Glomerular visceral epithelial cell (primary cell): ENCODE measurements around the gene PCK2.

Source experiments
- DNase-seq: peaks from one replicate; pipeline ENCODE4 v3.0.0-alpha.2; 2016; ENCODE audit errors: extremely low spot score

Gene PCK2

DNA sequence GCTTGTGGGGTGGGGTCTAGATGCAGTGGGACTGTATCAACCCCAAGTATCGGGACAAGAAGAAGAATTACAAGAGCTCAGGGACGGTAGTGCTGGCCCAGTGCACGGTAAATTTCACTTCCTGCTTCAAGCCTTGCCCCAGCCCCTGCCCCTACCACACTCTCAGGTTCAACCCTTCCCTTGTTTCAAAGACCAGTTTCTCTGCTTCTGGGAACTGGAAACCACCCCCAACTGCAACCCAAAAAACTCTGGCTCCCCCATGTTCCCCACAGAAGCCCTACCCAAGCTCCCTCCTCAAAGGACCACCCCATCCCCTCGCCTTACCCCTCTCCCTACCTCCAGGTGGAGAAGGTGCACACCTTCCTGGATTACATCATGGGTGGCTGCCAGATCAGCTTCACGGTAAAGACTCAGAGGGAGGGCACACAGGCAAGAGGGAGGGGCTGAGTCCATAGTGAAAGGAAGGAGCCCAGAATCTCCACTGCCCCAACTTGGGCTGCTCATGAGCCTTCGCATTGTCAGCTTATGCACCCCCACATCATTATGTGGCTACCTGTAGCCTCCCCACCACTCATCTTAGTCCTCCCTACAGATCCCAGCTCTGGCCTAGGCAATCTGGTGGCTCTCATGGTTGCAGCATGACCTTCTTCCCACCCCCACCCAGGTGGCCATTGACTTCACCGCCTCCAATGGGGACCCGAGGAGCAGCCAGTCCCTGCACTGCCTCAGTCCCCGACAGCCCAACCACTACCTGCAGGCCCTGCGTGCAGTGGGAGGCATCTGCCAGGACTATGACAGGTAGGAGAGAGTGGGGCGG lies 18.4 kb upstream of the PCK2 start:
- DNase-seq: no peak

DNA sequence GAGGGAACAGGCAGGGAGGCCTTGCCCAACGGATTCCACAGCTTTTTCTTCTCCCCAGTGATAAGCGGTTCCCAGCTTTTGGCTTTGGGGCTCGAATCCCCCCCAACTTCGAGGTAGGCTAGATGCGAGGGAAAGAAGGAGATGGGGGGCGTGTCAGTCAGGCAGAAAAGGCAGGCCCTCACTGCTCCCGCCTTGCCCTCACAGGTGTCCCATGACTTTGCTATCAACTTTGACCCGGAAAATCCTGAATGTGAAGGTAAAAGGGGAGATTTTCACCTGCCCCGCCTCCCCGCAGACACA lies 17.9 kb upstream of the PCK2 start:
- no peak for DNase-seq

DNA sequence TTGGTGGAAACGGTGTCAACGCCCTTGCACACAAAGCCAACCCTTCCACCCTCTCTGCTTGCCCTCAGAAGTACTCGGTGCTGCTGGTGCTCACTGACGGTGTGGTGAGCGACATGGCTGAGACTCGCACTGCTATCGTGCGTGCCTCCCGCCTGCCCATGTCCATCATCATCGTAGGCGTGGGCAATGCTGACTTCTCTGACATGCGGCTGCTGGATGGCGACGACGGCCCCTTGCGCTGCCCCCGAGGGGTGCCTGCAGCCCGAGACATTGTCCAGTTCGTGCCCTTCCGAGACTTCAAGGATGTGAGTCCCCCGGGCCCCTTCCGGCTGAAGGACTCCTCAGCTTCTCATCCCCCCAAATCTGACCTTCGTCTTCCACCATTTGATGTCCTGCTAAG lies 17.0 kb upstream of the PCK2 start:
- DNase-seq: no peak

DNA sequence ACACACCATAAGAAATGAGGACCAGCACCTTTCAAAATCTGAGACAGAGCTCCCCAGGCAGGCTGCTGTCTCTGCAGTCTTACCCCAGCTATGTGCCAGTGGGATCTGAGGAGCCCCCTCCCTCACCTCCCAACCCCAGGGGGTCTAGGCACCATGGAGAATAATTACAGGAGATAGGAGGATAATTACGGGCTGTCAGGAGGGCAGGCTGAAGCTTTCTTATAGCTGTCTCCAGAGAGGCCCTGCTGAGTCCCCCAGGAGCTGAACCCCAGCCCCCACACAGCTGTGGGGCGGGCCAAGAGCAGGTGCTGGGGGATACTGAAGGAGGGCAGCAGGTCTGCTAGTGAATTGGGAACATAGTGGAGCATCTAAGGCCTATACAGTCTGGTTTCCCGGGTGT lies 16.0 kb upstream of the PCK2 start:
- DNase-seq: no peak

DNA sequence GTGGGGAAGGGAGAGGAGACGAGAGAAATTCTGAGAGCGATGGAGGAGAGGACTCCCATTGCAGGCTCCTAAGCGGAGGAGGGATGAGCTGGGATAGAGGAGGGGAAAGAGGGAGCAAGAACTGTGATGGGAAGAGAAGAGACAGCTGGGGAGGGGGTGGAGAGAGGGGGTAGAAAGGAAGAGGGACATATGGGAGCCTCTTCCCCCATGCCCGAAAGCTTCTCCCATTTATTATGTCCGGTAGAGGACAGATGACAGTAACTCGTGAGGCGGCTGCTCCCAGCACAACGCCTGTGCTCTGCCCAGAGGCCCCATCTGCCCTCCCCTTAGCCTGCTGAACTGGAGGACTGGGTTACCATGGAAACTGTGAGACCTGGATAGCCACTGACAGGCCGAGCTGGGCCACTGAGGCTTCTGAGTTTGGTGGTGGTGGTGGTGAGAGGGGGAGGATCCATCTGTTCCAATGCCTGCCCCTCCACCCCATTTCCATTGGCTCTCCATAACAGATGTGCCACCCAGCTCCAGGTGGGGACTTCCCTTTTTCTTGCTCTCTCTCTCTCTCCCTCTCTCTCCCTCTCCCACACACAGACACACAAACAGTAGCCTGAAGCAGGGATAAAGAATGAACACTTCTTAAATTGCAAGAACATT lies 14.5 kb upstream of the PCK2 start:
- DNase-seq: no peak

DNA sequence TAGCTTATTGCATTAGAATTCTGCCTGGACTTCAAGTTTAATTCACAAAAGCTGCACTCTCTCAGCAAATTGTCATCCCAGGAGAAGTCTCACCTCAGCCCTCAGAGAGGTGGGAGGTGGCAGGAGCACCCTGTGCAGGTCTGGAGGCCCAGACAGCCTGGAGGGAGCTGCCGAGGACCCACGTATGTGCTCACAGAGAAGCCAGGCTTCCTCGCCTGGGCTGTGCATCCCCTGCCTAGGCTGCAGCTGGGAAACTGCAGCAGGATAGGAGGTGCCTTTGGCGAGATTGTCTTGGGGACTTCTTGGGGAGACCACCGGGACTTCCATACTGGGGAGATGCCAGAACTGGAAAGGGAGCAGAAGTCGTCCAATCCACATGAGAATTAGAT lies 14.0 kb upstream of the PCK2 start:
- no peak for DNase-seq

DNA sequence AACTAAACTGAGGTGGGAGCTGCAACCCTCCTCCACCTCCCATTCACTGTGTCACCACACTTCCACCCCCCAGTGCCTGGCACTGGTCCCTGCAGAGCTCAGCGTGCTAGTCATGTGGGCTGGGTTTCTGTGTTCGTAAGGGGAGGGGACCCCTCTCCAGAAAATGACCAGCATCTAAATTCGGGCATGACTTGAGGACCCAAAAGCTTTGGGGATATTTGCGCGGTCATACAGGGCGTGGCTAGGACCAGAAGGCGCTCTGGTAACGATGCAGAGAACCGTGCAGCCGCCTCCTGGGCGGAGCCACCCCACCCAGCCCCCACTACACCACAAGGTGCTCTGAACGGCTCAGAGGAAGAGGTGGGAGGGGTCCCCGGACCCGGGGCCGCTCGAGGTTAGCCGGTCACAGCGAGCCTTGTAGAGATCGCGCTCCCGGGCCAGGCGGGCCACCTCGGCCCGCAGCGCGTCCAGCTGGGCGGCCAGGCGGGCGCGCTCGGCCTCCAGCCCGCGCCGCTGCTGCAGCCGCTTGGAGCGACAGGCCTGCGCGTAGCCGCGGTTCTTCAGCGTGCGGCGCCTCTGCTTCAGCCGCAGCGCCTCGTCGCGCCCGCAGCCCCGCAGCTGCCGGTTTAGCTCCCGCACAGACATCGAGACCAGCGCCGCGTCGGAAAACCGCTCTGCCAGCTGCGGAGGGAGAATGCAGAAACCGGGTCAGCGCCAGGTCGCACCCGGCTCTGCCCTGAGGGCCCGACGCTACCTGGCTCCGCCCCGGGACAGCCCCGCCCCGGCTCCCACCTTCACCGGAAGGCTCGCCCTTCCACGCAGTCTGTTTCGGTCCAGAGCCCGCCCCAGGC lies 13.0 kb upstream of the PCK2 start:
- peak; percentile 26 for DNase-seq

DNA sequence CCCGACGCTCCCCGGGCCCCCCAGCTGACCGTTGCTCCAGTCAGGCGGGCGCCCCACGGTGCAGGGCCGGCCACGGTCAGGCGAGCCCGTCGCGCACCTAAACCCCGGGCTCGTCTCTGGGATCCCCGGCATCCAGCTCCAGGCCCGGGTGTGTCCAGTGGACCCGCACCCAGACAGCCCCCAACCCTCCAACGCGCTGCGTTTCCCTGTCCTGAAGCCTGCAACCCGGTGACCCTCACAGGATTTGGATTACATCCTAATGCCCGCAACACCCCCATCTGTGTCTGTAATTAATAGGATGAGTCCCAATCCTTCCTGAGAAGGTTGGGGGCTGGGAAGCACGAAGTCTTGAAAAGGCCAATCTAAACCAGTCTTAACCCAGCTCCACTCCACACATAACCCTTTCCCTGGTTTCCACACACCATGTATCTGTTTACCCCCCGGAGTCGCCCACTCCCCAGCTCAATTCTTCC lies 12.3 kb upstream of the PCK2 start:
- no peak for DNase-seq

DNA sequence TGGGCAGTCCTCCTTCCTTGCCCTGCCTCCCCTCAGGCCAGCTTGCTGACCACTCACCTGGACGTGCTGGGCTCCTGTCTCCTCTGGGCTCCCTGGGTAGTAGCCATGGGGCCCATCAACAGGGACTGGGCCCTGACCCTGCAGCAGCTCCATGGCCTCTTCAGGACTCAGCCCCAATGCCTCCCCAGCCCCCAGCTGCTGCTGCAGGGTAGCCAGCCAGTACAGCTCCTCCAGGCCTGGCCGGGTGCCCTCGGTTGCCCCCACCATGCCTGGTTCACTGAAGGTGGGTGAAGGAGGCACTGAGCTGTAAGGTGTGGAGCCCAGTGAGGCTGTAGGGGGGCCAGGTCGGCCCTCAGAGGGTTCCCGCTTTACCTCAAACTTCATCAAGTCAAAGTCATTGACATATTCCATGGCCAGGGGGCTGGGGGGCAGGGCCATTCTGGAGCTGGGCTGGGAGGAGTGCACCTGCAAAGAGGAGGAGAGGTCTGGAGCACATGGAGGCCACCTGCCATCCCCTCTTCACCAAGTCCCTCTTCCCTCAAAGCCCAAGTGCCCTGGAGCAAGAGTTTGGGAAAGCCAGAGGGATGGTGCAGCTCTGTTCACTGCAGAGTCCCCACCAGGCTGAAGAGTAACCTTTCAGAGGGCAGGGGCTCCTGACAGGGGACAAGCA lies 11.6 kb upstream of the PCK2 start:
- DNase-seq: no peak

DNA sequence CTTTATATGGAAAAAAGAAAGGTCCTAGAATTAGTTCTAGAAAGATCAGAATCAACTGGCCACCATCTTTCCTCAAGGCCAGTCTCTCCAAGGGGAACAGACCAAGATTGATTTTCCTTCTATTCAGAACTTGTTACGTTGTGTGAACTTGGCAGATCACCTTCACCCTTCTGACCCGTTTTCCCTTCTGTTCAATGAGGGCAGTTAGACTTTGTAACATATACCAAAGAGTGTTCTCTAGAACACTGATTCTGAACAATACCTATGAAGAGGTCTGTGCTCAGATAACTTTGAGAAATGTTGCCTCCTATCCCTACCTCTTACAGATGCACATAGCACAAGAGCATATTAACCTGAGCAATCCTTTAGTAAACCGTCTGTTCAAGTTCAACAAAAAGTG lies 10.6 kb upstream of the PCK2 start:
- no peak for DNase-seq

DNA sequence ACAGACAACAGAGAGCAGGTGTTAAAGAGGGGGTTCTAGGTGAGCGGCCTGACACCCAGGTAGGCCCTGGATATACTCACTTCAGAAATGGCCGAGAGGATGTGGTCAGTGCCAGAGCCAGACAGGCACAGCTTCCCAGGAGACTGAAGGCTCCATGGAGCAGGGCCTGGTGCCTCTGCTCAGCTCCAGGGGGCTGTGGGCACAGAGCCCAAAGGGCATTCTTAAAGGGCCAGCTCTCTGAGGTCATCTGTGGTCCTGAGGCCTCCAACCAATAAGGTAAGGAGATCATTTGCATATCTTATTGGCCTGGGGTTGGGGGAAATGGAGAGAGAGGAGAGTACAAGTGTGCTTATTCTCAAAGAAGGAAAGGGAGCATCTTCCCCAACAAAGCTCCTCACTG lies 9.7 kb upstream of the PCK2 start:
- DNase-seq: peak; percentile 40

DNA sequence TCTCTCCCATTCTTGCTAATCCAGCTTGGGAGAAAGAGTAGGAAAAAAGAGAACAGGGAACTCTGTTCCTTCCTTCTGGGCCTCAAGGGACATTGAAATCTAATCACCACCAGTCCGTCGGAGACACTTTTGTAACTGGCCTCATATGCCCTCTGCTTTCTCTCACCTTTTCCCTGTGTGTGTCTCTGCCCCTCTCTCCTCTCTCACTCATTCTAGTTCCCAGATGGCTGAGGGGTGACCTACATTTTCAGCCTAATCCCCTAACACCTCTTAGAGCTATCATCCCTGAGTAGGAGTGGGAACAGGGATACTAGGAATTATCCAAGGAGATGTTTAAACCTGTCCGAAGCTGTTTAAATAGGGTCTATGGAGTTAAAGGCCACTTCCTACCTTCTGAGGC lies 8.9 kb upstream of the PCK2 start:
- no peak for DNase-seq

DNA sequence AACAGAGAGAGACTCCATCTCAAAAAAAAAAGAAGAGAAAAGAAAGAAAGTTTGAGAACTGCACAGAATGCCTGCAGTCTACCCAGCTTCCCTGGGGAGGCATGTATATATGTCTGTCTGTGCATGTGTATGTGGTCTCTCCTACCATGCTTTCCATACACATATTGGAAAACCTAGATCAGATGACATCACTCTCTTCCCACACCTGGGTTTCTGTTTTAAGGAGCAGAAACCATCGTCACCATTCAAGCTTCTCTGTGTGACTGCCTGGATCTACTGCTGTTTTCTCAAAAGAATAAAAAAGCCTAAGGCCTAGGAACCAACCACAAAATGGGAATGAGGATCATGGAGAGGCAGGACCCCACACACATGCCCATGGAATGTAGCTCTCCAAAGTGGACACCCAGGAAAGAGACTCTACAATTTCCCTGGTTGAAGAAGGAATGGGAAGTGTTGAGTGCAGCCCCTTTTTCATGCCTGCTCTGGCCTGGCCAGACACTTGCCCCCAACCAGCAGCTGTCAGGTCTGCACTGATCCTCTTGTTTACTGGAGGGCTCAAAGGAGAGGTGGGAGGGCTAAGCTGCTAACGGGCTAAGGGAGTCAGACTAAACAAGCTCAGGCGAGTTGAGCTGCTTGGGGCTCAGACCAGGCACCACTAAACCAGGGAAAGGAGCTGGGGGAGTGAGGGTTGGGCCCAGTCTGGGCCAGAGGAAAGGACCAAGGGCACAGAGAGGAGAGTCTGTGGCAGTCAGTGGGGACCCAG lies 7.7 kb upstream of the PCK2 start:
- DNase-seq: no peak

DNA sequence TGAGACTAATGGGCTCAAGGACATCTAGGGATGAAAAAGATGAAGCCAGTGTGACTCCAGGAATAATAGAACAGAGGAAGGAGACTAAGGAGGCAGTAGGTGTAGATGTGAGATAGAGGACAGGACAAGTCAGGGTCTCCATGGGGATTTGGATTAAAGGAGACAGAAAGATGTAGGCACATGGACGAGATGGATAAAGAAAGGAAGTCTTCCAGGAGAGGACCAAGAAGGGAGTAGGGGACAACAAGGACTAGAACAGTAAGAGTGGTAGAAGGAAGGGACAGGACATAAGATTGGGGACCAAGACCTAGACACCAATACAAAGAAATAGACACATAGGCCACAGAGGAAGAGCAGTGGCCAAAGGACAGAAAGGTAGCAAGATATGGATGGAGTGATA lies 7.1 kb upstream of the PCK2 start:
- no peak for DNase-seq

DNA sequence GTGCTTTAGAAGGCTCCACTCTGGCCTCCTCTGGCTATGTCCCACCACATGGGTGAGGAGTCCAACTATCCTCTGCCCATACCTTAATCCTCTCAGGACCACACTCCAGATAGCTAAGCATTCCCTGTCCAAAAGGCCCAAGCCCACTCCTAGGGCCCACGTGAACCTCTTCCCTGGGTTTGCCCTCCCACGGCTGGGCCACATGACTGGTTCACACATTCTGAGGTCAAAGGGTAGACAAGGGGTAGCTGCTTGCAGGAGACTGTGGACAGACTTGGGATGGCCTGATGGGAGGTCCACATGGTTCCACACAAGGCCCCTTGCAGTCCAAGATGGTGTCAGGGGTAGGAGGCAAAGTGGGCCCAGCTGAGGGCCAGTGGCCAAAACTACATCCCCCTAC lies 6.0 kb upstream of the PCK2 start:
- no peak for DNase-seq

DNA sequence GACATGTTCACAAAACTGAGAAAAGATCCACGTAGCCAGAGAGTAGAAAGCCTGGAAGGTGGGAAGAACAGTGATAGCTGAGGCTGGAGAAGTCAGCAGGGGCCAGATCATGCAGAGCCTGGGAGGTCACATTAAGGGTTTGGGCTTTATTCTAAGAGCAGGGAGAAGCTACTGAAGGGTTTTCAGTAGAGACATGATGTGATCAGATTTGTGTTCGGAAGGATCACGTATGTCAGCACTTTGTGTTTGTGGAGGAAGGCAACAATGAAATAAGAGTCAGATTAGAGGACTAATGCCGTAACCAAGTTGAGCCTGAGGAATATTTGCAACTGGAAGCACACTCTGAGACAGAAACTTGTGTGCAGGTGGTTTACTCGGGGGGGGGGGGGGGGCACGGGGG lies 4.2 kb upstream of the PCK2 start:
- DNase-seq: no peak

DNA sequence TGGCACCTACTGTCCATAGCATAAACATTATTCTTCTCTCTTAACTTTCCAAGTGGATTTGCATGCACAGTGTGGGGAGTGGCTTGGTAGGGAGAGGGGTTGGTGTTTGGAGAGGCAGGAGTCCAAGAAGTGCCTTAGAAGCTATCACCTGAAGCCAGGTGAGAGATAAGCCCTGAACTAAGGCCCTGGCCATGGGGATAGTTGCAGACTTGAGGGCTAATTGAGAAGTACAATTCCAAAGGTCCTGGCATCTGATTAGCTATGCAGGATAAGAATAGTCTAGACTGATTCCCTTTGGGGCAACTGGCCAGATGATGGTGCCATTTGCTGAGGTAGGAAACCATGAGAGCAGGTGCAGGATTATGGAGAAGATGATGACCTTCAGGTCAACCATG lies 2.0 kb upstream of the PCK2 start:
- no peak for DNase-seq

DNA sequence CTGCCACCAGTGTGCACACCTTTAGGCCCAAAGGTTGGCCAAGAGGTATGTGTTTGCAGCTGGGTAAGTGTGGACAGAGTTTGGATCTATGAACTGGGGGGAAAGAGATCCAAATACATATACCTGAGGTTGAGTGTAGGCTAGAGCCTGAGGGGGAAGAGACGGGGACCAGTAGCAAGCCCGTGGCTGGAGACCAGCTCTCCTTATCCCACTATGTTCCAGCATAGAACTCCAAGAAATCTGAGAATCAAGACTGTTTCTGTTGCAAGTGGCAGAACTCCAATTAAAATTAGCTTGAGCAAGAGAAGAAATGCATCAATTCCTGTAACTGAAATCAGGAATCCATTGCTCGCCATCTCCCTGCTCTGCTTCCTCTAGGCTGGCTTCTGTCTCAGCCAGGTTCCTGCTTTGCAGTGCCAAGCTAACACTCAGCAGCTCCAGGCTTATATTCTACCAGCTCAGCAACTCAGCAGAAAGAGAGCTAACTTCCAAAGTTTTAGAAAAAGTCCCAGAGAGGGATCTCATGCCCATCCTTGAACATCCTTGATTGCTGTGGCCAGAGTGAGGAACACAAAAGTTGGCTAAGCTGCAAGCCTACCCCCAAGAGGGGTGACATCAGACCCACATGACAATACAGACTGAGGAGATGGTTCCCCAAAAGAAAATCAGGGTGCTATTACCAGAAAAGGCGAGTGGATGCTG lies 1.5 kb upstream of the PCK2 start:
- no peak for DNase-seq

DNA sequence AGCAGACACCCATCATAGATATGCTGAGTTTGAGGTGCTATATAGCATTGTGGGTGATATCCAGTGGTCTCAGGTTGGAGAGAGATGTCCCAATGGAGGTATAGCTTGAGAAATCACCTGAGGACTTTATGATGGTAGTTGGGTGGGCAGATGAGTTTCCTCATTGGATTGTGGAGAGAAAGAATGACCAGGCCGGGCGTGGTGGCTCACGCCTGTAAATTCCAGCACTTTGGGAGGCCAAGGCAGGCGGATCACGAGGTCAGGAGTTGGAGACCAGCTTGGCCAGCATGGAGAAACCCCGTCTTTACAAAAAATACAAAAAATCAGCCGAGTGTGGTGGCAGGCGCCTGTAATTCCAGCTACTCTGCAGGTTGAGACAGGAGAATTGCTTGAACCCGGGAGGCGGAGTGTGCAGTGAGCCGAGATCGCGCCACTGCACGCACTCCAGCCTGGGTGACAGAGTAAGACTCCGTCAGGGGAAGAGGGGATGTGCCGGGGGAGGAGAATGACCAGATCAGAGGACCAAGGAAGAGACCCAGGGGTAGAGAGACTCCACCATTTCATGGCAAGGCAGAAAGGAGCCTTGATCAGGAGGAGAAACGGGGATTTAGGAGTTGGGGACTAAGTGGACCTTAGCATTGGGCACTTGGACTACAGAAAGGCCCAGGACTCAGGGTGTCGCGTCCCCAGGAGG lies 757 bp upstream of the PCK2 start:
- no peak for DNase-seq

DNA sequence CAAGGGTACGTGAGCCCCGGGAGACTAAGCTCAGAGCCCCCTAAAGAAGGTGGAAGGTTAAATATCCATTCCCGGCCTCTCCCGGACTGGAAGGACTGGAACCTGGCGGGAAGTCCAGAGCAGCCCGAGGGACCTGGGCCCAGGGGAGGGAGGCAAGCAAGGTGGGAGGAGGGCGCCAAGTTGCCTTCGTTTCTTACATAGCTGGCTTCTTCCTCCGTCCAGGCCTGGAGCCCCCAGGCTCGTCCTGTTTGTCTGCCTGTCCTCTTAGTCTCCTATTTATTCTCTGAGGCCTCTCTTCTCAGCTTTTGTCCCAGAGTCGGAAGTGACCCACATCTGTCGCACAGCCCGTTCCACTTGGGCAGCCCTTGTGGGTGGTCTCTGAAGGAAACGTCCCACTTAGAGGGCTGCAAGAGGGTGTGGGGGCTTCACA lies 745 bp downstream of the PCK2 start:
- DNase-seq: no peak
